BJ (cell line): ENCODE data around the gene SLC39A1. TPM values are rescaled to one million over a fixed set of nuclear protein-coding genes. Genes with fewer than 3 reads are reported as not detected.

Source experiments
- CTCF ChIA-PET: fragments of 350-600 bp; formaldehyde crosslinking; extraction: SDS; loops from one replicate; lab custom pipeline; 2021; ENCODE audit warnings: antibody characterized with exemption, inconsistent platforms; lab: Yijun Ruan, JAX
- POLR2A ChIA-PET: fragments of 300-600 bp; sonication (Branson Sonifier 250); formaldehyde crosslinking; extraction: SDS; loops from one replicate; lab custom pipeline; 2021; ENCODE audit warnings: antibody characterized with exemption; lab: Charles Lee
- DNase-seq: peaks from one replicate; pipeline ENCODE4 v3.0.0-alpha.2; 2011; ENCODE audit warnings: low read depth
- H3K27me3 ChIP-seq: 2 replicates; pipeline ENCODE4 v1.6.0; 2011; ENCODE audit warnings: low read length; ENCODE audit not compliant: control insufficient read depth, insufficient read depth
- H3K36me3 ChIP-seq: 2 replicates; pipeline ENCODE4 v1.5.1; 2011; ENCODE audit warnings: low read length; ENCODE audit not compliant: control insufficient read depth, insufficient read depth
- H3K4me3 ChIP-seq: 2 replicates; pipeline ENCODE4 v1.5.1; 2011; ENCODE audit warnings: low read depth, mild to moderate bottlenecking, control low read depth, low read length
- polyA plus RNA-seq: library from polyadenylated mRNA; depleted of rRNA; stranded (reverse); fragments of >200 nt; gene quantifications from 2 replicates; pipeline ENCODE4 v1.2.3, GENCODE V29; 2011
- TF ChIP-seq, protein P1 (sequence below): IDR thresholded peaks from 2 replicates; pipeline ENCODE4 v1.5.1; 2011; ENCODE audit warnings: low read depth, mild to moderate bottlenecking, control low read depth, inconsistent platforms, low read length, moderate library complexity; ENCODE audit not compliant: insufficient read depth

Gene SLC39A1
- polyA plus RNA-seq, 1 experiment, result 121 TPM

DNA sequence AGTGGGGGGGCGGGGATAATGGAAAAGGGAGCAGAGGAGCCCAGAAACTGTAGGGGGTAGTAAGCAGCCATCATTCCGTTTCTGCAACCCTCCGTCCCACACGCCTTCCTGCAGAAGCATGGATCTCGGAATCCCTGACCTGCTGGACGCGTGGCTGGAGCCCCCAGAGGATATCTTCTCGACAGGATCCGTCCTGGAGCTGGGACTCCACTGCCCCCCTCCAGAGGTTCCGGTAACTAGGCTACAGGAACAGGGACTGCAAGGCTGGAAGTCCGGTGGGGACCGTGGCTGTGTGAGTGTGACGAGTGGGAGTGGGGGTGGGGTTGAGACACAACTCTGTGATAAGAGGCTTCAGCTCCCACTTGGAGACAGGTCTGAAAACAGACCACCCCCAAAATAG, 5.1 kb upstream of the SLC39A1 start:
- ChIA-PET CTCF (interaction anchor here (0.6 to 3.8 kb wide), 8 partner anchors 7 to 176 kb away, joined by 3 to 26 read pairs (median 8); partner anchors contain the start of genes DENND4B, JTB and RAB13), POLR2A (interaction anchor here (1.6 kb wide), 1 partner anchor 22 kb away, joined by 6 read pairs; the partner anchor contains the start of gene RPS27)
- Histone ChIP-seq H3K36me3 (no peaks in the 10 kb centered on the region), H3K4me3 (peak overlapping the region; percentile 53), H3K27me3 (no peaks in the 10 kb centered on the region)
- TF ChIP-seq, protein P1, sequence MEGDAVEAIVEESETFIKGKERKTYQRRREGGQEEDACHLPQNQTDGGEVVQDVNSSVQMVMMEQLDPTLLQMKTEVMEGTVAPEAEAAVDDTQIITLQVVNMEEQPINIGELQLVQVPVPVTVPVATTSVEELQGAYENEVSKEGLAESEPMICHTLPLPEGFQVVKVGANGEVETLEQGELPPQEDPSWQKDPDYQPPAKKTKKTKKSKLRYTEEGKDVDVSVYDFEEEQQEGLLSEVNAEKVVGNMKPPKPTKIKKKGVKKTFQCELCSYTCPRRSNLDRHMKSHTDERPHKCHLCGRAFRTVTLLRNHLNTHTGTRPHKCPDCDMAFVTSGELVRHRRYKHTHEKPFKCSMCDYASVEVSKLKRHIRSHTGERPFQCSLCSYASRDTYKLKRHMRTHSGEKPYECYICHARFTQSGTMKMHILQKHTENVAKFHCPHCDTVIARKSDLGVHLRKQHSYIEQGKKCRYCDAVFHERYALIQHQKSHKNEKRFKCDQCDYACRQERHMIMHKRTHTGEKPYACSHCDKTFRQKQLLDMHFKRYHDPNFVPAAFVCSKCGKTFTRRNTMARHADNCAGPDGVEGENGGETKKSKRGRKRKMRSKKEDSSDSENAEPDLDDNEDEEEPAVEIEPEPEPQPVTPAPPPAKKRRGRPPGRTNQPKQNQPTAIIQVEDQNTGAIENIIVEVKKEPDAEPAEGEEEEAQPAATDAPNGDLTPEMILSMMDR, result no peak
- DNase-seq, result no peak

DNA sequence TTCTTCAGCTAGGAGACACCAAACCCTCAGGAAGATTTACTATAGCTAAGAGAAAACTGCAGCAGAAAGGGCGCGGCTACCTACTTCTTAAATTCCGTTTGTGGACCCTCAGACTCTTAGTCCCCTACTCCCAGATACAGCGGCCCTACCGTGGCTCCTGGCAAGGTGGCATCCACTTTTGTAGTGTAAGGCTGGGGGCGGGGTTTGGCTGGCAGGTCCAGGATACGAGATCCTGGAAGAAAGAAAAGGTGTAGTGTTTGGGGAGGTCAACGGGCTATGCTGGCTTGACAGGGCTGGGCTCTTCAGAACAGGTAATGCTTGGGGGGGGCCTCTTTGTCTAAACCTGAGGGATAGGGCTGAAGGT, 4.6 kb upstream of the SLC39A1 start:
- POLR2A ChIA-PET, result interaction anchor here (0.5 to 1.9 kb wide), 3 partner anchors 10 to 58 kb away, joined by 5 to 17 read pairs (median 6); partner anchors contain the start of genes JTB and RPS27
- Histone ChIP-seq H3K4me3 (peak overlapping the region; percentile 53), H3K36me3 (no peaks in the 10 kb centered on the region), H3K27me3 (no peaks in the 10 kb centered on the region)
- TF ChIP-seq, protein P1, result no peak
- CTCF ChIA-PET, result interaction anchor here (0.7 to 3.8 kb wide), 12 partner anchors 8 to 296 kb away, joined by 3 to 26 read pairs (median 4); partner anchors contain the start of genes DENND4B, JTB, RAB13 and RPS27
- DNase-seq, result no peak

DNA sequence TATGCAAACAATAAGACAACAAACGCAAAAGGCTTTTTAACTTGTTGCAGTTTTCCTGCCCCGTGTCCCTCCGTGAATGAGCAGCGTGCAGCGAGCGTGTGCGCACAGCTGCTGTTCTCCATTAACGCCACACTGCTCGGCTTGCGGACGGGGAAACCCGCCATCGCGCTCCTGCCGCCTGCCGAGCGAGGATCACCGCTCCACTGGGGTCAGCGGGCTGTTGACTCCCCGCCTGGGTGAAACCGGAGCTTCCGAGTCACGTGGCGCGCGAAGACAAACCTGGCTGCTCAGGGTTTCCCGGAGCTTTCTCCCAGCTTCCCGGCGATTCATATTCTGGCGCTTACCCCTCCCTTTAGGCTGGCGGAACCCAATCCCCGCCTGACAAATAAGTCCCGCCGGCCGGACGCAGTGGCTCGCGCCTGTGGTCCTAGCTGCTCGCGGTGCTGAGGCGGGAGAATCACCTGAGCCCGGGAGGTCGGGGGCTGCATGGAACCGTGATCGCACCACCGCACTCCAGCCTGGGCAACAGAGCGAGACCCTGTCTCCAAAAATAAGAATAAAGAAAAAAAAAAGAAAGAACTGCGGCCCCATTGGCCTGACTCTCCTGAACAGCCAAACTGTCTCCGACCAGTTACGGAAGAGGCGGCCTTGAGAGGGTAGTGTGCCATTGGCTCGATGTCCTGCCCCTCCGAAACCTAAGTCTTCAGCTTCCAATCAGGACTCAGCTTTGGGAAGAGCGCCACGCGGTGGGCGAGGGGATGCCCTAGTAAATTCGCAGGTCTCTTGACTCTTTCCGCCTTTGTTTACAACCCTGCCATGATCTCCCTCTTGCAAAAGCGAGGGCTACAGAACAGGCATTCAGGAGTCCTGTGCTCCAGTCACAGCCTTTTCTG, 4.0 kb upstream of the SLC39A1 start, which contains the start of gene CREB3L4:
Gene CREB3L4 (plus strand): TSS at position 796 of the 893 bp plus-strand sequence. CDS start 624 bp downstream, outside the sequence.
- no peaks in the 10 kb centered on the region for H3K36me3 ChIP-seq
- ChIA-PET POLR2A (interaction anchor here (0.5 to 1.9 kb wide), 4 partner anchors 10 to 57 kb away, joined by 4 to 17 read pairs (median 6); partner anchors contain the start of genes JTB, RAB13 and RPS27), CTCF (interaction anchor here (0.7 to 3.8 kb wide), 13 partner anchors 8 to 295 kb away, joined by 3 to 26 read pairs (median 4); partner anchors contain the start of genes DENND4B, GATAD2B, JTB and RAB13)
- DNase-seq, result peak; percentile 88
- H3K4me3 ChIP-seq, result peak within 1 kb of the TSS; percentile 53
- no peaks in the 10 kb centered on the region for H3K27me3 ChIP-seq
- TF ChIP-seq, protein P1, result peak; percentile 58

DNA sequence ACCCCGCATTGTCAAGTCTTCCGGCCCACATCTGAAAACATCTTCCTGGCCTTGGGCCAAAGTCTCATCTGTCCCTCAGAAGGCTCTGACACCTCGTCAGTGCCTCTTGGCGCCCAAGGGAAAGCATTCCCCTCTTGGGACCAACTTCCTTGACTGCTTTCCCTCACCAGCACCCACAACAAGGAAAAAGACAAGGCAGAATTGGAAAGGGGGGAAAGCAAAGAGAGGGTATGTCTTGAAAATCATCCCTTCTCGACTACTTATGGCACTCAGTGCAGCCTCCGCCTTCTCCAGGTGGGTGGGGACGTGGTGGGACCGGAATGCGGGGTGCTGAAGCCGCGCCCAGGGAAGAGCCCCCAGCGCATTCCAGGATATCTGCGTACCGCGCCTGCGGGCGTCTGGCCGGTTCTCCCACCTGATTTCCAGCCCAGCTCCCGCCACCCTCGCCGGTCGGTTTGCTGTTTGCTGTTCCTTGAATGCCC, 554 bp upstream of the SLC39A1 start:
- TF ChIP-seq, protein P1, result no peak
- Histone ChIP-seq H3K27me3 (no peaks in the 10 kb centered on the region), H3K36me3 (peaks cover 14% of the 10 kb centered on the region), H3K4me3 (peak overlapping the region; percentile 87)
- CTCF ChIA-PET, result interaction anchor here (0.6 to 4.8 kb wide), 5 partner anchors 10 to 24 kb away, joined by 3 to 32 read pairs (median 5); partner anchors contain the start of genes JTB and RAB13
- POLR2A ChIA-PET, result interaction anchor here (1.4 kb wide), 1 partner anchor 14 kb away, joined by 6 read pairs; the partner anchor contains the start of gene JTB
- DNase-seq, result no peak
